Natural killer cell (primary cell): Measurements from ENCODE around the gene MSMP. TPM values are rescaled to one million over a fixed set of nuclear protein-coding genes. Genes with fewer than 3 reads are reported as not detected.

Experiments used
- ATAC-seq, 3 donors: fragments of 150-1000 bp in 2 of 3; fragments of 200-7000 bp in 1 of 3; cut with Tn5 transposase; 1 replicate in 1 of 3; 2 replicates in 2 of 3; pipeline ENCODE4 v1.10.0; 2021; ENCODE audit warnings: mild to moderate bottlenecking in 2 of 3, moderate library complexity in 2 of 3
- DNase-seq, 2 donors: peaks; one replicate each; pipeline versions ENCODE4 v3.0.0 to v3.0.0-alpha.2; 2013 to 2021; ENCODE audit warnings: mixed read lengths in 1 of 2
- H3K27ac ChIP-seq: one replicate; pipeline ENCODE4 v1.5.1; 2013; ENCODE audit warnings: mild to moderate bottlenecking, low read length
- H3K27me3 ChIP-seq: one replicate; pipeline ENCODE4 v1.6.1; 2013; ENCODE audit warnings: low read length; ENCODE audit not compliant: control insufficient read depth, insufficient read depth
- H3K36me3 ChIP-seq: one replicate; pipeline ENCODE4 v1.6.1; 2013; ENCODE audit warnings: low read length; ENCODE audit not compliant: control insufficient read depth, insufficient read depth
- H3K4me1 ChIP-seq: one replicate; pipeline ENCODE4 v1.6.1; 2013; ENCODE audit warnings: low read length; ENCODE audit not compliant: control insufficient read depth, insufficient read depth
- H3K4me3 ChIP-seq: one replicate; pipeline ENCODE4 v1.5.1; 2013; ENCODE audit warnings: low read length
- H3K9me3 ChIP-seq: one replicate; pipeline ENCODE4 v1.6.1; 2013; ENCODE audit warnings: low read length; ENCODE audit not compliant: control insufficient read depth, insufficient read depth
- H3K27ac Mint-ChIP-seq, 2 donors: one replicate each; pipeline ENCODE4 v1.8.0; 2022; ENCODE audit warnings: mild to moderate bottlenecking in 2 of 2, mixed read lengths in 2 of 2, moderate library complexity in 1 of 2
- H3K27me3 Mint-ChIP-seq, 2 donors: one replicate each; pipeline ENCODE4 v1.8.0; 2022; ENCODE audit warnings: low read depth in 2 of 2, mixed read lengths in 2 of 2
- H3K36me3 Mint-ChIP-seq: one replicate; pipeline ENCODE4 v1.8.0; 2022; ENCODE audit warnings: mixed read lengths
- H3K4me1 Mint-ChIP-seq, 2 donors: one replicate each; pipeline ENCODE4 v1.8.0; 2022; ENCODE audit warnings: mixed read lengths in 2 of 2
- H3K4me3 Mint-ChIP-seq: one replicate; pipeline ENCODE4 v1.8.0; 2022; ENCODE audit warnings: mild to moderate bottlenecking, moderate library complexity, mixed read lengths
- H3K9me3 Mint-ChIP-seq, 2 donors: one replicate each; pipeline ENCODE4 v1.8.0; 2022; ENCODE audit warnings: mixed read lengths in 2 of 2
- WGBS: methylation state at CpG from one replicate; pipeline ENCODE4 v1.1.7; 2013; ENCODE audit warnings: missing lambda C conversion rate; ENCODE audit not compliant: insufficient coverage; 5-methylcytosine and 5-hydroxymethylcytosine counted together
- intact Hi-C: fragments of 100-400 bp; cut with micrococcal nuclease; formaldehyde crosslinking; loops from one replicate; pipeline ENCODE4 v1.14.2; 2022
- total RNA-seq, 4 donors: library from RNA; stranded (reverse); fragments of 120-200 nt in 1 of 4; gene quantifications; one replicate each; pipeline versions ENCODE4 v1.2.3 to v1.2.4, GENCODE V29; 2013 to 2022
- TF ChIP-seq, protein P1 (sequence below): fragments of 200-600 bp; IDR thresholded peaks from one replicate; pipeline ENCODE4 v1.8.0; 2022; ENCODE audit warnings: antibody characterized with exemption

Gene MSMP
- total RNA-seq, 3 donors from 2014 or later (not counting 1 experiment from before 2014, with no cell fraction given): not detected

DNA sequence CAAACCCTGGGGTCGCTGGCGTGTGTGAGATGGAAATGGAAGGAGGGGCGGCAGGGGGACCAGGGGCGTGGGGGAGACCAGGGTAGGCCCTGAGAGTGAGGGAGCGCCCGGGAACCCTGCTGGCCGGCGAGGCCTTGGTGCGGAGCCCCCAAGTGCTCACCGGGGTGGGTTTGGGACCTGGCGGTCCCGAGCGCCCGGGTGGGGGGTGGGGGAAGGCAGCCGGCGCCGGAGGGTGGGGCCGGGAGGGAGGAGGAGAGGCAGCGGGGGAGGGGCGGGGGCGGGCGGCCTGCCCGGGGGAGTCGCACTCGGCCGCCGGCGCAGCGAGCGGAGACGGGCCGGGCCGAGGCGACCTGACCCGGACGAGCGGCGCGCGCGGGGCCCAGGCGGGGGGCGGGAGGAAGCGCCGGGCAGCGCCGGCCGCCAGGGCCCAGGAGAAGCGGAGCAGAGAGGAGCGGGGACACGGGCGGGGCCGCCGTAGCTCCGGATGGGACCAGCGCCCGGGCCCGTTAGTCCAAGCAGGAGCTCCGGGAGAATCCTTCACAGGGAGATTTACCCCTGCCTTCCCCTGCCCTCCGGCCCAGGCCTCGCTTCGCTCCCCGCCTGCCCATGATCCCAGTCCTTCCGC is 37.3 kb upstream of the MSMP start, which contains the start of gene NPR2:
Gene NPR2 (plus strand): TSS at position 295 of the 625 bp plus-strand sequence. CDS start 818 bp downstream, outside the sequence.
- no peaks in the 10 kb centered on the region for H3K36me3 ChIP-seq
- no peaks in the 10 kb centered on the region for H3K4me1 ChIP-seq
- H3K4me3 Mint-ChIP-seq: peak within 1 kb of the TSS; percentile 53
- H3K4me3 ChIP-seq: no peak within 1 kb of the TSS
- 47% methylated on average over 55 of the region's 64 CpGs for WGBS
- no peaks in the 10 kb centered on the region for H3K36me3 Mint-ChIP-seq
- peak within 1 kb of the TSS in 1 of 2 donors; percentile 33 for H3K27ac Mint-ChIP-seq
- no peaks in the 10 kb centered on the region for H3K27me3 ChIP-seq
- intact Hi-C loops: no loop called here
- H3K27ac ChIP-seq: no peak within 1 kb of the TSS
- no peaks in the 10 kb centered on the region for H3K9me3 ChIP-seq
- no peaks in the 10 kb centered on the region for H3K9me3 Mint-ChIP-seq
- H3K27me3 Mint-ChIP-seq: peaks cover 0 to 9% of the 10 kb centered on the region in 2 donors
- TF ChIP-seq, protein P1, sequence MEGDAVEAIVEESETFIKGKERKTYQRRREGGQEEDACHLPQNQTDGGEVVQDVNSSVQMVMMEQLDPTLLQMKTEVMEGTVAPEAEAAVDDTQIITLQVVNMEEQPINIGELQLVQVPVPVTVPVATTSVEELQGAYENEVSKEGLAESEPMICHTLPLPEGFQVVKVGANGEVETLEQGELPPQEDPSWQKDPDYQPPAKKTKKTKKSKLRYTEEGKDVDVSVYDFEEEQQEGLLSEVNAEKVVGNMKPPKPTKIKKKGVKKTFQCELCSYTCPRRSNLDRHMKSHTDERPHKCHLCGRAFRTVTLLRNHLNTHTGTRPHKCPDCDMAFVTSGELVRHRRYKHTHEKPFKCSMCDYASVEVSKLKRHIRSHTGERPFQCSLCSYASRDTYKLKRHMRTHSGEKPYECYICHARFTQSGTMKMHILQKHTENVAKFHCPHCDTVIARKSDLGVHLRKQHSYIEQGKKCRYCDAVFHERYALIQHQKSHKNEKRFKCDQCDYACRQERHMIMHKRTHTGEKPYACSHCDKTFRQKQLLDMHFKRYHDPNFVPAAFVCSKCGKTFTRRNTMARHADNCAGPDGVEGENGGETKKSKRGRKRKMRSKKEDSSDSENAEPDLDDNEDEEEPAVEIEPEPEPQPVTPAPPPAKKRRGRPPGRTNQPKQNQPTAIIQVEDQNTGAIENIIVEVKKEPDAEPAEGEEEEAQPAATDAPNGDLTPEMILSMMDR: no peak
- H3K4me1 Mint-ChIP-seq: peaks cover 0 to 18% of the 10 kb centered on the region in 2 donors
- ATAC-seq: no peak
- no peak for DNase-seq

GRCh38 chr9:35790385-35791296 is 36.6 kb upstream of the MSMP start:
- H3K27ac ChIP-seq: no peak overlapping the region
- Mint-ChIP-seq H3K27me3 (peaks cover 0 to 9% of the 10 kb centered on the region in 2 donors), H3K27ac (peak overlapping the region in 1 of 2 donors; percentile 33), H3K4me3 (peak overlapping the region; percentile 53), H3K36me3 (no peaks in the 10 kb centered on the region), H3K9me3 (no peaks in the 10 kb centered on the region), H3K4me1 (peaks cover 0 to 18% of the 10 kb centered on the region in 2 donors)
- TF ChIP-seq, protein P1: peak; percentile 85
- DNase-seq (peak; percentile 39 to 84), ATAC-seq (peak; percentile 80 to 97 (median 95))
- H3K4me3 ChIP-seq: no peak overlapping the region
- H3K9me3 ChIP-seq: no peaks in the 10 kb centered on the region
- peaks cover 4% of the 10 kb centered on the region for H3K36me3 ChIP-seq
- intact Hi-C loops: loop anchor here (1.0 kb wide), 2 partner anchors 36 to 92 kb away; no protein-coding TSS in a partner anchor
- WGBS: 74% methylated on average over 35 of the region's 37 CpGs
- H3K4me1 ChIP-seq: no peaks in the 10 kb centered on the region
- no peaks in the 10 kb centered on the region for H3K27me3 ChIP-seq

GRCh38 chr9:35790025-35790384 is 35.9 kb upstream of the MSMP start:
- no peak for ATAC-seq
- TF ChIP-seq, protein P1: no peak
- intact Hi-C loops: loop anchor here (1.0 kb wide), 2 partner anchors 36 to 92 kb away; no protein-coding TSS in a partner anchor

More at GRCh38 chr9:35790025-35790384, 35.9 kb upstream of the MSMP start:
- no peak for DNase-seq
- Mint-ChIP-seq H3K4me1 (peaks cover 0 to 18% of the 10 kb centered on the region in 2 donors), H3K27me3 (peaks cover 0 to 9% of the 10 kb centered on the region in 2 donors), H3K36me3 (no peaks in the 10 kb centered on the region), H3K9me3 (no peaks in the 10 kb centered on the region), H3K27ac (no peak overlapping the region), H3K4me3 (no peak overlapping the region)
- WGBS: 54% methylated on average over 4 of the region's 4 CpGs
- Histone ChIP-seq H3K36me3 (peaks cover 5% of the 10 kb centered on the region), H3K4me1 (no peaks in the 10 kb centered on the region), H3K27ac (no peak overlapping the region), H3K27me3 (no peaks in the 10 kb centered on the region), H3K9me3 (no peaks in the 10 kb centered on the region), H3K4me3 (no peak overlapping the region)
